Ascending aorta (tissue), 2 donors: Measurements from ENCODE around the gene ZC3H12D. TPM values are rescaled to one million over a fixed set of nuclear protein-coding genes. Genes with fewer than 3 reads are reported as not detected.

Experiments used
- DNase-seq, 2 donors: peaks; one replicate each; pipeline ENCODE4 v3.0.0-alpha.2; 2019; ENCODE audit warnings: low spot score in 2 of 2
- H3K27ac ChIP-seq, 2 donors: fragments of 200-600 bp; sonication (generic); one replicate each; pipeline ENCODE4 v1.5.1; 2016 to 2017; ENCODE audit warnings: mild to moderate bottlenecking in 1 of 2
- H3K27me3 ChIP-seq: fragments of 200-600 bp; sonication (generic); one replicate; pipeline ENCODE4 v1.5.1; 2017
- H3K36me3 ChIP-seq, 2 donors: fragments of 200-600 bp; sonication (generic); one replicate each; pipeline ENCODE4 v1.5.1; 2016
- H3K4me1 ChIP-seq, 2 donors: fragments of 200-600 bp; sonication (generic); one replicate each; pipeline ENCODE4 v1.5.1; 2016 to 2017; ENCODE audit warnings: mild to moderate bottlenecking in 1 of 2
- H3K4me3 ChIP-seq, 2 donors: fragments of 200-600 bp; sonication (generic); one replicate each; pipeline ENCODE4 v1.5.1; 2016 to 2017; ENCODE audit warnings: mild to moderate bottlenecking in 1 of 2
- H3K9me3 ChIP-seq, 2 donors: fragments of 200-600 bp; sonication (generic); one replicate each; pipeline ENCODE4 v1.5.1; 2016
- CTCF ChIP-seq, 3 experiments: fragments of 200-600 bp in 2 of 3; fragments of 450-650 bp in 1 of 3; sonication (generic) in 2 of 3; IDR thresholded peaks; one replicate each; pipeline ENCODE4 v1.5.1; 2016 to 2019; ENCODE audit warnings: antibody characterized with exemption in 3 of 3, mild to moderate bottlenecking in 1 of 3, moderate library complexity in 1 of 3
- intact Hi-C: fragments of 100-400 bp; cut with DNase I; formaldehyde crosslinking; loops from one replicate; pipeline ENCODE4 v1.15.1; 2023
- total RNA-seq: library from RNA; depleted of rRNA; stranded (reverse); fragments of >200 nt; gene quantifications from one replicate; pipeline ENCODE4 v1.1.0, GENCODE V29; 2016

Gene ZC3H12D
- total RNA-seq, 1 donor from 2014 or later, result 1.5 TPM

GRCh38 chr6:149419696-149420404, 65.0 kb downstream of the ZC3H12D start:
- TF ChIP-seq CTCF (IDR thresholded peaks at IDR 0.05), result no peak
- Histone ChIP-seq H3K4me3 (no peak overlapping the region), H3K27me3 (no peaks in the 10 kb centered on the region), H3K9me3 (peaks cover 0 to 11% of the 10 kb centered on the region in 2 donors), H3K27ac (no peak overlapping the region), H3K36me3 (no peaks in the 10 kb centered on the region), H3K4me1 (peaks cover 4 to 5% of the 10 kb centered on the region in 2 donors)
- intact Hi-C loops, result no loop called here
- no peak for DNase-seq

GRCh38 chr6:149414821-149415220, 70.0 kb downstream of the ZC3H12D start:
- no peak for TF ChIP-seq CTCF (IDR thresholded peaks at IDR 0.05)
- H3K4me1 ChIP-seq, result no peaks in the 10 kb centered on the region
- H3K27ac ChIP-seq, result no peak overlapping the region
- intact Hi-C loops, result no loop called here
- H3K9me3 ChIP-seq, result peaks cover 0 to 11% of the 10 kb centered on the region in 2 donors
- no peak overlapping the region for H3K4me3 ChIP-seq
- no peaks in the 10 kb centered on the region for H3K27me3 ChIP-seq
- no peak for DNase-seq
- H3K36me3 ChIP-seq, result peaks cover 5 to 17% of the 10 kb centered on the region in 2 donors

GRCh38 chr6:149414009-149414408, 70.8 kb downstream of the ZC3H12D start:
- Histone ChIP-seq H3K36me3 (peaks cover 9 to 22% of the 10 kb centered on the region in 2 donors), H3K9me3 (peaks cover 0 to 11% of the 10 kb centered on the region in 2 donors), H3K27me3 (no peaks in the 10 kb centered on the region), H3K4me3 (no peak overlapping the region), H3K4me1 (no peaks in the 10 kb centered on the region), H3K27ac (no peak overlapping the region)
- no peak for TF ChIP-seq CTCF (IDR thresholded peaks at IDR 0.05)
- intact Hi-C loops, result no loop called here
- DNase-seq, result no peak

GRCh38 chr6:149410557-149410956, 74.3 kb downstream of the ZC3H12D start:
- H3K9me3 ChIP-seq, result no peaks in the 10 kb centered on the region
- H3K36me3 ChIP-seq, result peaks cover 13 to 25% of the 10 kb centered on the region in 2 donors
- H3K4me1 ChIP-seq, result no peaks in the 10 kb centered on the region
- DNase-seq, result no peak
- TF ChIP-seq CTCF (IDR thresholded peaks at IDR 0.05), result no peak
- no peak overlapping the region for H3K4me3 ChIP-seq
- no peaks in the 10 kb centered on the region for H3K27me3 ChIP-seq
- intact Hi-C loops, result no loop called here
- H3K27ac ChIP-seq, result no peak overlapping the region

GRCh38 chr6:149409617-149410016, 75.2 kb downstream of the ZC3H12D start:
- Histone ChIP-seq H3K36me3 (peaks cover 13 to 25% of the 10 kb centered on the region in 2 donors), H3K27ac (no peak overlapping the region), H3K4me3 (no peak overlapping the region), H3K9me3 (no peaks in the 10 kb centered on the region), H3K27me3 (no peaks in the 10 kb centered on the region), H3K4me1 (no peaks in the 10 kb centered on the region)
- TF ChIP-seq CTCF (IDR thresholded peaks at IDR 0.05), result no peak
- no peak for DNase-seq
- intact Hi-C loops, result no loop called here
